ENCODE results near the gene DTNB.
A peak's percentile ranks its signal among the peaks of the same experiment; 100 is the strongest.
"Not testable (repeated sequence)": the region's sequence is repeated elsewhere in the genome, so short reads cannot be mapped to it uniquely, and the experiment has no call there.

Gene DTNB

GRCh38 chr2:25566694-25567093, 106.7 kb downstream of the DTNB start:
- Mint-ChIP-seq H3K36me3 (ENCODE audit: insufficient read depth) (no peaks in the 10 kb centered on the region), H3K9me3 (no peaks in the 10 kb centered on the region), H3K27ac (ENCODE audit: low read depth) (no peak overlapping the region), H3K27me3 (no peaks in the 10 kb centered on the region), H3K4me3 (no peak overlapping the region), H3K4me1 (no peaks in the 10 kb centered on the region)
- ATAC-seq (replicated peaks; ENCODE audit: extremely low read depth, poor library complexity, severe bottlenecking) (no peak), DNase-seq (ENCODE audit: low spot score in 2 of 2) (no peak)

- no peaks in the 10 kb centered on the region for H3K36me3 Mint-ChIP-seq (ENCODE audit: insufficient read depth)
- H3K27me3 Mint-ChIP-seq: no peaks in the 10 kb centered on the region
- no peak overlapping the region for H3K4me3 Mint-ChIP-seq
- no peaks in the 10 kb centered on the region for H3K4me1 Mint-ChIP-seq
- no peak overlapping the region for H3K27ac Mint-ChIP-seq (ENCODE audit: low read depth)
- no peak for DNase-seq (ENCODE audit: low spot score in 2 of 2)
- ATAC-seq (replicated peaks; ENCODE audit: extremely low read depth, poor library complexity, severe bottlenecking): no peak
- H3K9me3 Mint-ChIP-seq: no peaks in the 10 kb centered on the region
Measured at GRCh38 chr2:25566094-25566493, 107.3 kb downstream of the DTNB start.

- Mint-ChIP-seq H3K27me3 (no peaks in the 10 kb centered on the region), H3K27ac (ENCODE audit: low read depth) (no peak overlapping the region), H3K4me3 (no peak overlapping the region), H3K4me1 (peaks cover 24% of the 10 kb centered on the region), H3K36me3 (ENCODE audit: insufficient read depth) (peaks cover 4% of the 10 kb centered on the region), H3K9me3 (no peaks in the 10 kb centered on the region)
- DNase-seq (ENCODE audit: low spot score in 2 of 2): no peak
- no peak for ATAC-seq (replicated peaks; ENCODE audit: extremely low read depth, poor library complexity, severe bottlenecking)
Measured at GRCh38 chr2:25561136-25561850, 112.1 kb downstream of the DTNB start.

- H3K9me3 Mint-ChIP-seq: no peaks in the 10 kb centered on the region
- H3K27ac Mint-ChIP-seq (ENCODE audit: low read depth): peak overlapping the region; percentile 56
Measured at GRCh38 chr2:25559148-25559547, 114.2 kb downstream of the DTNB start.

GRCh38 chr2:25558262-25558661, 115.1 kb downstream of the DTNB start:
- DNase-seq (ENCODE audit: low spot score in 2 of 2) (no peak), ATAC-seq (replicated peaks; ENCODE audit: extremely low read depth, poor library complexity, severe bottlenecking) (peak; percentile 88)
- Mint-ChIP-seq H3K9me3 (no peaks in the 10 kb centered on the region), H3K36me3 (ENCODE audit: insufficient read depth) (peaks cover 4% of the 10 kb centered on the region), H3K4me1 (peaks cover 24% of the 10 kb centered on the region), H3K4me3 (no peak overlapping the region), H3K27ac (ENCODE audit: low read depth) (no peak overlapping the region), H3K27me3 (no peaks in the 10 kb centered on the region)

More at GRCh38 chr2:25559148-25559547, 114.2 kb downstream of the DTNB start:
- ATAC-seq (replicated peaks; ENCODE audit: extremely low read depth, poor library complexity, severe bottlenecking) (no peak), DNase-seq (ENCODE audit: low spot score in 2 of 2) (no peak)
- H3K4me1 Mint-ChIP-seq: peaks cover 24% of the 10 kb centered on the region
- H3K27me3 Mint-ChIP-seq: no peaks in the 10 kb centered on the region
- H3K36me3 Mint-ChIP-seq (ENCODE audit: insufficient read depth): peaks cover 4% of the 10 kb centered on the region
- no peak overlapping the region for H3K4me3 Mint-ChIP-seq

- no peaks in the 10 kb centered on the region for H3K9me3 Mint-ChIP-seq
- no peak overlapping the region for H3K4me3 Mint-ChIP-seq
- no peaks in the 10 kb centered on the region for H3K27me3 Mint-ChIP-seq
- peaks cover 4% of the 10 kb centered on the region for H3K36me3 Mint-ChIP-seq (ENCODE audit: insufficient read depth)
- ATAC-seq (replicated peaks; ENCODE audit: extremely low read depth, poor library complexity, severe bottlenecking) (no peak), DNase-seq (ENCODE audit: low spot score in 2 of 2) (no peak)
- no peak overlapping the region for H3K27ac Mint-ChIP-seq (ENCODE audit: low read depth)
- H3K4me1 Mint-ChIP-seq: peaks cover 24% of the 10 kb centered on the region
Measured at GRCh38 chr2:25557179-25558036, 116.0 kb downstream of the DTNB start.

- H3K36me3 Mint-ChIP-seq (ENCODE audit: insufficient read depth): peaks cover 4% of the 10 kb centered on the region
- H3K27ac Mint-ChIP-seq (ENCODE audit: low read depth): no peak overlapping the region
- no peaks in the 10 kb centered on the region for H3K4me1 Mint-ChIP-seq
Measured at GRCh38 chr2:25552318-25552717, 121.1 kb downstream of the DTNB start.

GRCh38 chr2:25551316-25551715, 122.1 kb downstream of the DTNB start:
- Mint-ChIP-seq H3K27ac (ENCODE audit: low read depth) (no peak overlapping the region), H3K9me3 (no peaks in the 10 kb centered on the region), H3K27me3 (no peaks in the 10 kb centered on the region), H3K4me3 (no peak overlapping the region), H3K36me3 (ENCODE audit: insufficient read depth) (no peaks in the 10 kb centered on the region), H3K4me1 (no peaks in the 10 kb centered on the region)
- ATAC-seq (replicated peaks; ENCODE audit: extremely low read depth, poor library complexity, severe bottlenecking): no peak
- no peak for DNase-seq (ENCODE audit: low spot score in 2 of 2)

More at GRCh38 chr2:25552318-25552717, 121.1 kb downstream of the DTNB start:
- Mint-ChIP-seq H3K4me3 (no peak overlapping the region), H3K27me3 (no peaks in the 10 kb centered on the region), H3K9me3 (no peaks in the 10 kb centered on the region)
- ATAC-seq (replicated peaks; ENCODE audit: extremely low read depth, poor library complexity, severe bottlenecking) (no peak), DNase-seq (ENCODE audit: low spot score in 2 of 2) (no peak)

GRCh38 chr2:25549571-25549970, 123.8 kb downstream of the DTNB start:
- H3K9me3 Mint-ChIP-seq; H3K27me3 Mint-ChIP-seq; H3K36me3 Mint-ChIP-seq (ENCODE audit: insufficient read depth): not testable (repeated sequence)

GRCh38 chr2:25548601-25549000, 124.8 kb downstream of the DTNB start:
- Mint-ChIP-seq H3K4me3 (no peak overlapping the region), H3K27ac (ENCODE audit: low read depth) (no peak overlapping the region)

More at GRCh38 chr2:25549571-25549970, 123.8 kb downstream of the DTNB start:
- not testable (repeated sequence) for ATAC-seq (replicated peaks; ENCODE audit: extremely low read depth, poor library complexity, severe bottlenecking); H3K4me3 Mint-ChIP-seq; H3K27ac Mint-ChIP-seq (ENCODE audit: low read depth); DNase-seq (ENCODE audit: low spot score in 2 of 2); H3K4me1 Mint-ChIP-seq

GRCh38 chr2:25546852-25547251, 126.5 kb downstream of the DTNB start:
- H3K4me3 Mint-ChIP-seq: no peak overlapping the region
- ATAC-seq (replicated peaks; ENCODE audit: extremely low read depth, poor library complexity, severe bottlenecking): no peak
- H3K36me3 Mint-ChIP-seq (ENCODE audit: insufficient read depth): no peaks in the 10 kb centered on the region
- H3K27ac Mint-ChIP-seq (ENCODE audit: low read depth): no peak overlapping the region
- H3K9me3 Mint-ChIP-seq: no peaks in the 10 kb centered on the region
- no peak for DNase-seq (ENCODE audit: low spot score in 2 of 2)
- no peaks in the 10 kb centered on the region for H3K4me1 Mint-ChIP-seq
- H3K27me3 Mint-ChIP-seq: no peaks in the 10 kb centered on the region

More at GRCh38 chr2:25548601-25549000, 124.8 kb downstream of the DTNB start:
- H3K27me3 Mint-ChIP-seq: no peaks in the 10 kb centered on the region
- no peak for ATAC-seq (replicated peaks; ENCODE audit: extremely low read depth, poor library complexity, severe bottlenecking)
- no peaks in the 10 kb centered on the region for H3K4me1 Mint-ChIP-seq
- no peak for DNase-seq (ENCODE audit: low spot score in 2 of 2)
- H3K9me3 Mint-ChIP-seq: no peaks in the 10 kb centered on the region
- H3K36me3 Mint-ChIP-seq (ENCODE audit: insufficient read depth): no peaks in the 10 kb centered on the region

- Mint-ChIP-seq H3K36me3 (ENCODE audit: insufficient read depth) (no peaks in the 10 kb centered on the region), H3K4me3 (no peak overlapping the region), H3K9me3 (no peaks in the 10 kb centered on the region), H3K27ac (ENCODE audit: low read depth) (no peak overlapping the region), H3K27me3 (no peaks in the 10 kb centered on the region), H3K4me1 (no peaks in the 10 kb centered on the region)
- ATAC-seq (replicated peaks; ENCODE audit: extremely low read depth, poor library complexity, severe bottlenecking) (no peak), DNase-seq (ENCODE audit: low spot score in 2 of 2) (no peak)
Measured at GRCh38 chr2:25545899-25546298, 127.5 kb downstream of the DTNB start.

- Mint-ChIP-seq H3K9me3 (no peaks in the 10 kb centered on the region), H3K27me3 (no peaks in the 10 kb centered on the region), H3K36me3 (ENCODE audit: insufficient read depth) (no peaks in the 10 kb centered on the region), H3K27ac (ENCODE audit: low read depth) (no peak overlapping the region), H3K4me3 (no peak overlapping the region), H3K4me1 (no peaks in the 10 kb centered on the region)
- ATAC-seq (replicated peaks; ENCODE audit: extremely low read depth, poor library complexity, severe bottlenecking) (no peak), DNase-seq (ENCODE audit: low spot score in 2 of 2) (no peak)
Measured at GRCh38 chr2:25544445-25544844, 128.9 kb downstream of the DTNB start.

Data from central memory CD8-positive, alpha-beta T cell (primary cell).